ENCODE results near the gene BAIAP2L1. TPM values are rescaled to one million over a fixed set of nuclear protein-coding genes. Genes with fewer than 3 reads are reported as not detected.

The BAIAP2L1 gene
- total and polyA plus RNA-seq, 4 donors: 12.5 to 29.2 (median 19.9) TPM

DNA sequence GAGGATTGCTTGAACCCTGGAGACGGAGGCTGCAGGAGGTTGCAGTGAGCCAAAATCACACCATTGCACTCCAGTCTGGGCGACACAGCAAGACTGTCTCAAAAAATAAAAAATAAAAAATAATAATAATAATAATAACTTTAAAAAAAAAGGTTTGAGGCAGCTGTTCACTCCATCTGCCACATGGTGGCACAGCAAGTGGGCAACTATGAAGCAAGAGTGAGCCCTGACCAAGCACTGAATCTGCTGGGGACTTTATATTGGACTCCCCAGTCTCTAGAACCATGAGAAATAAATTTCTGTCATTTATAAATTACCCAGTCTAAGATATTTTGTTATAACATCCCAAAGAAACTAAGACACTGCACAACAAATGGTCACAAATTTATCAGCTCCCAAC lies 134.1 kb downstream of the BAIAP2L1 start:
- ATAC-seq (ENCODE audit: insufficient read depth, low FRiP score): peak; percentile 86
- DNase-seq: no peak
- Histone ChIP-seq H3K4me1 (ENCODE audit: control insufficient read depth in 5 of 5, insufficient read depth in 5 of 5, low read length in 5 of 5) (peaks cover 0 to 1% (median 0%) of the 10 kb centered on the region in 5 donors), H3K27ac (ENCODE audit: low read depth in 1 of 2, low read length in 1 of 2) (no peak overlapping the region), H3K4me3 (no peak overlapping the region), H3K27me3 (ENCODE audit: control insufficient read depth in 3 of 3, insufficient read depth in 3 of 3, low read length in 2 of 3) (no peaks in the 10 kb centered on the region), H3K36me3 (ENCODE audit: control insufficient read depth in 4 of 4, insufficient read depth in 4 of 4, low read length in 4 of 4) (peaks cover 0 to 8% (median 1%) of the 10 kb centered on the region in 4 donors), H3K9me3 (ENCODE audit: control insufficient read depth in 4 of 4, insufficient read depth in 3 of 4, low read length in 3 of 4) (no peaks in the 10 kb centered on the region), H3K9ac (ENCODE audit: insufficient read depth in 1 of 2, low read length in 2 of 2) (no peak overlapping the region)
- TF ChIP-seq, protein P1, sequence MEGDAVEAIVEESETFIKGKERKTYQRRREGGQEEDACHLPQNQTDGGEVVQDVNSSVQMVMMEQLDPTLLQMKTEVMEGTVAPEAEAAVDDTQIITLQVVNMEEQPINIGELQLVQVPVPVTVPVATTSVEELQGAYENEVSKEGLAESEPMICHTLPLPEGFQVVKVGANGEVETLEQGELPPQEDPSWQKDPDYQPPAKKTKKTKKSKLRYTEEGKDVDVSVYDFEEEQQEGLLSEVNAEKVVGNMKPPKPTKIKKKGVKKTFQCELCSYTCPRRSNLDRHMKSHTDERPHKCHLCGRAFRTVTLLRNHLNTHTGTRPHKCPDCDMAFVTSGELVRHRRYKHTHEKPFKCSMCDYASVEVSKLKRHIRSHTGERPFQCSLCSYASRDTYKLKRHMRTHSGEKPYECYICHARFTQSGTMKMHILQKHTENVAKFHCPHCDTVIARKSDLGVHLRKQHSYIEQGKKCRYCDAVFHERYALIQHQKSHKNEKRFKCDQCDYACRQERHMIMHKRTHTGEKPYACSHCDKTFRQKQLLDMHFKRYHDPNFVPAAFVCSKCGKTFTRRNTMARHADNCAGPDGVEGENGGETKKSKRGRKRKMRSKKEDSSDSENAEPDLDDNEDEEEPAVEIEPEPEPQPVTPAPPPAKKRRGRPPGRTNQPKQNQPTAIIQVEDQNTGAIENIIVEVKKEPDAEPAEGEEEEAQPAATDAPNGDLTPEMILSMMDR (IDR thresholded peaks at IDR 0.05; ENCODE audit: control extremely low read depth, extremely low read depth): no peak
- 62 to 100% methylated on average over 2 of the region's 2 CpGs for WGBS, 2 donors

DNA sequence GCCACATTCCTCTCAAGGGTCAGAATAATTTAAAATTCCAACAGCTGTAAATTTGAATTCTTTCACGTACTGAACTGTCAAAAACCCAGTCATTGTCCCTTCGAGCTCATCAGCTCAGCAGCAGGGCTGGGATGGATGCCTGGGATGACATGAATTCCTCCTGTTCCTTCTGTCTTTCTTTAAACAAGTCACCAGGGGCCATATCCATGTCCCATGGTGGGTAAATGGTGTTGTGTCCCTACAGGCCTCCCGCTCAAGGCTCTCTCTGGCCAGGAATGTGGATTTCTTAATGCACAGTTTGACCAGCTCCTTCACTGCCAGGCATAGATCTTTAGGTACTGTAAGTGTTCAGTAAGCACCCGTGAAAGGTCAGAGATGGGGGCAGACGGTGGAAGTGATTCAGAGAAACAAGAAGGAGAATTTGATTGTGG lies 135.0 kb downstream of the BAIAP2L1 start:
- H3K36me3 ChIP-seq (ENCODE audit: control insufficient read depth in 4 of 4, insufficient read depth in 4 of 4, low read length in 4 of 4): peaks cover 0 to 13% (median 1%) of the 10 kb centered on the region in 4 donors
- H3K27ac ChIP-seq (ENCODE audit: low read depth in 1 of 2, low read length in 1 of 2): peak overlapping the region in 1 of 2 donors; percentile 1
- DNase-seq (no peak), ATAC-seq (ENCODE audit: insufficient read depth, low FRiP score) (no peak)
- WGBS, 2 donors: 73 to 85% methylated on average over 5 of the region's 5 CpGs
- H3K9me3 ChIP-seq (ENCODE audit: control insufficient read depth in 4 of 4, insufficient read depth in 3 of 4, low read length in 3 of 4): no peaks in the 10 kb centered on the region
- H3K4me1 ChIP-seq (ENCODE audit: control insufficient read depth in 5 of 5, insufficient read depth in 5 of 5, low read length in 5 of 5): peaks cover 0 to 1% (median 0%) of the 10 kb centered on the region in 5 donors
- H3K27me3 ChIP-seq (ENCODE audit: control insufficient read depth in 3 of 3, insufficient read depth in 3 of 3, low read length in 2 of 3): no peaks in the 10 kb centered on the region
- TF ChIP-seq, protein P1 (IDR thresholded peaks at IDR 0.05; ENCODE audit: control extremely low read depth, extremely low read depth): no peak
- no peak overlapping the region for H3K9ac ChIP-seq (ENCODE audit: insufficient read depth in 1 of 2, low read length in 2 of 2)
- H3K4me3 ChIP-seq: no peak overlapping the region

DNA sequence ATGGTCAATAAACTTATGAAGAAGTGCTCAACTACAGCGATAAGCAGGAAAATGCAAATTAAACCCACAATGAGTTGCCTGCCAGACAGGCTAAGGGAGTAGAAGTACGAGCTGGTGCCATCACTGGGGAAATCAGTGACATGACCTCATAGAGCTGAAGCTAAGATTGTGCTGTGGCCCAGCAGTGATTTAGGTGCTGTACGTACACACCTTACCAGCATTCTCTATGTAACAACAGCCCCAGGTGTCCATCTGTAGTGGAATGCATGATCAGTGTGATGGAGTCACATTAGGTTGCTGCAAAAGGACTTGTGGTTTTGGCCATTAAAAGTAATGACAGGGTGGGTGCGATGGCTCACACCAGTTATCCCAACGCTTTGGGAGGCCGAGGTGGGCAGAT lies 143.2 kb downstream of the BAIAP2L1 start:
- H3K9ac ChIP-seq (ENCODE audit: insufficient read depth in 1 of 2, low read length in 2 of 2): no peak overlapping the region
- no peak for ATAC-seq (ENCODE audit: insufficient read depth, low FRiP score)
- peaks cover 0 to 11% (median 0%) of the 10 kb centered on the region in 5 donors for H3K4me1 ChIP-seq (ENCODE audit: control insufficient read depth in 5 of 5, insufficient read depth in 5 of 5, low read length in 5 of 5)
- WGBS, 2 donors: 90 to 95% methylated on average over 6 of the region's 6 CpGs
- TF ChIP-seq, protein P1 (IDR thresholded peaks at IDR 0.05; ENCODE audit: control extremely low read depth, extremely low read depth): no peak
- no peaks in the 10 kb centered on the region for H3K27me3 ChIP-seq (ENCODE audit: control insufficient read depth in 3 of 3, insufficient read depth in 3 of 3, low read length in 2 of 3)
- no peak for DNase-seq
- H3K27ac ChIP-seq (ENCODE audit: low read depth in 1 of 2, low read length in 1 of 2): no peak overlapping the region
- no peak overlapping the region for H3K4me3 ChIP-seq
- no peaks in the 10 kb centered on the region for H3K9me3 ChIP-seq (ENCODE audit: control insufficient read depth in 4 of 4, insufficient read depth in 3 of 4, low read length in 3 of 4)
- peaks cover 0 to 12% (median 1%) of the 10 kb centered on the region in 4 donors for H3K36me3 ChIP-seq (ENCODE audit: control insufficient read depth in 4 of 4, insufficient read depth in 4 of 4, low read length in 4 of 4)

DNA sequence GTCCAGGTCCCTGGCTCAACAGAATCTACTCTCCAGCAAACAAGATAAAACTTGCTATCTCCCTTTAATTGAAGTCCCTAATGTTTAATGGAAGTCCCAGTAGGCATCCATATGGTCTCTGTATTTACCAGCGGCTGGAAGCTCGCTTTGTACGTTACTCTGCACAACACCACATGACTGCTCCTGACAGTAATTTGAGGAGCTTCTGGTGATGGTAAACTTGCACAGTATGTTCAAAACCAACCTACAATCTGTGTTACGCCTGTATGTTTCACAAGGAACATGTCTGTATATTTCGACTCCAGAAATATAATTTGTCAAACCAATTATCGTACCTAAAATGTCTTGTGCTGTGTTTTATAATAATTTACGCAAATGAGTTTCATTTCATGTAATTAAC lies 144.5 kb downstream of the BAIAP2L1 start:
- no peaks in the 10 kb centered on the region for H3K27me3 ChIP-seq (ENCODE audit: control insufficient read depth in 3 of 3, insufficient read depth in 3 of 3, low read length in 2 of 3)
- H3K4me1 ChIP-seq (ENCODE audit: control insufficient read depth in 5 of 5, insufficient read depth in 5 of 5, low read length in 5 of 5): peaks cover 0 to 11% (median 2%) of the 10 kb centered on the region in 5 donors
- no peak overlapping the region for H3K27ac ChIP-seq (ENCODE audit: low read depth in 1 of 2, low read length in 1 of 2)
- TF ChIP-seq, protein P1 (IDR thresholded peaks at IDR 0.05; ENCODE audit: control extremely low read depth, extremely low read depth): no peak
- H3K4me3 ChIP-seq: no peak overlapping the region
- WGBS, 2 donors: 98% methylated on average over 7 of the region's 7 CpGs
- ATAC-seq (ENCODE audit: insufficient read depth, low FRiP score): no peak
- DNase-seq: no peak
- peaks cover 0 to 10% (median 1%) of the 10 kb centered on the region in 4 donors for H3K36me3 ChIP-seq (ENCODE audit: control insufficient read depth in 4 of 4, insufficient read depth in 4 of 4, low read length in 4 of 4)
- no peak overlapping the region for H3K9ac ChIP-seq (ENCODE audit: insufficient read depth in 1 of 2, low read length in 2 of 2)
- H3K9me3 ChIP-seq (ENCODE audit: control insufficient read depth in 4 of 4, insufficient read depth in 3 of 4, low read length in 3 of 4): no peaks in the 10 kb centered on the region
